GM21515 (cell line): ENCODE measurements around the gene SERTAD2.

ENCODE experiments used
- ATAC-seq: cut with Tn5 transposase; IDR thresholded peaks from one replicate; pipeline ENCODE4 v1.9.1; 2021; ENCODE audit not compliant: unreplicated experiment

SERTAD2 gene

GRCh38 chr2:64649626-64650025, 4.1 kb downstream of the SERTAD2 start:
- no peak for ATAC-seq

- ATAC-seq = no peak
These were observed 4.7 kb downstream of the SERTAD2 start for GRCh38 chr2:64649013-64649484.

- no peak for ATAC-seq
These were observed 7.5 kb downstream of the SERTAD2 start for GRCh38 chr2:64646007-64646880.

- peak; percentile 46 for ATAC-seq
These were observed 9.0 kb downstream of the SERTAD2 start for GRCh38 chr2:64644458-64645382.

GRCh38 chr2:64643838-64644457, 9.8 kb downstream of the SERTAD2 start:
- peak; percentile 0 for ATAC-seq

GRCh38 chr2:64641599-64641998, 12.1 kb downstream of the SERTAD2 start:
- ATAC-seq = no peak

GRCh38 chr2:64640153-64641044, 13.3 kb downstream of the SERTAD2 start:
- ATAC-seq = no peak

- no peak for ATAC-seq
These were observed 14.0 kb downstream of the SERTAD2 start for GRCh38 chr2:64639691-64640090.

- ATAC-seq = no peak
These were observed 15.1 kb downstream of the SERTAD2 start for GRCh38 chr2:64638502-64639120.

- no peak for ATAC-seq
These were observed 15.8 kb downstream of the SERTAD2 start for GRCh38 chr2:64637931-64638330.

GRCh38 chr2:64637000-64637635, 16.6 kb downstream of the SERTAD2 start:
- ATAC-seq = peak; percentile 43

GRCh38 chr2:64635976-64636911, 17.5 kb downstream of the SERTAD2 start:
- ATAC-seq = peak; percentile 64

- ATAC-seq = no peak
These were observed 19.1 kb downstream of the SERTAD2 start for GRCh38 chr2:64634345-64635267.

GRCh38 chr2:64632835-64633819, 20.6 kb downstream of the SERTAD2 start:
- ATAC-seq = no peak

- ATAC-seq = no peak
These were observed 21.9 kb downstream of the SERTAD2 start for GRCh38 chr2:64631771-64632170.

GRCh38 chr2:64630752-64631151, 23.0 kb downstream of the SERTAD2 start:
- ATAC-seq = no peak
